GM21390 (cell line): ENCODE measurements around the gene SLC25A17.
A peak's percentile ranks its signal among the peaks of the same experiment; 100 is the strongest.
"Not testable (repeated sequence)": the region's sequence is repeated elsewhere in the genome, so short reads cannot be mapped to it uniquely, and the experiment has no call there.

ENCODE experiments used
- ATAC-seq: cut with Tn5 transposase; IDR thresholded peaks from one replicate; pipeline ENCODE4 v1.9.1; 2021; ENCODE audit not compliant: unreplicated experiment

The SLC25A17 gene

GRCh38 chr22:40818747-40819598 is at the start of gene SLC25A17:
Gene SLC25A17, minus strand, starts transcription at chr22:40819346. Its CDS starts 98 bp downstream, at chr22:40819248.
- peak; percentile 79 for ATAC-seq

- ATAC-seq, result not testable (repeated sequence)
These were observed 49.2 kb upstream of the SLC25A17 start for GRCh38 chr22:40868379-40868778.

- no peak for ATAC-seq
These were observed 48.0 kb upstream of the SLC25A17 start for GRCh38 chr22:40867109-40867508.

GRCh38 chr22:40862537-40862936 is 43.4 kb upstream of the SLC25A17 start:
- no peak for ATAC-seq

- no peak for ATAC-seq
These were observed 42.9 kb upstream of the SLC25A17 start, which contains the start of gene DNAJB7 for GRCh38 chr22:40862013-40862412. Gene DNAJB7, minus strand, starts transcription at chr22:40862113. Its CDS starts 119 bp downstream, at chr22:40861994.

GRCh38 chr22:40857309-40857855 is 38.2 kb upstream of the SLC25A17 start:
- ATAC-seq, result no peak

GRCh38 chr22:40856513-40857308 is 37.6 kb upstream of the SLC25A17 start, which contains the start of the genes ST13 and XPNPEP3:
Gene ST13, minus strand, starts transcription at chr22:40856639. Its CDS starts 99 bp downstream, at chr22:40856540.
Gene XPNPEP3, plus strand, starts transcription at chr22:40857148. Its CDS starts 34 bp downstream, at chr22:40857182.
- peak; percentile 83 for ATAC-seq

- ATAC-seq, result peak; percentile 32
These were observed 36.9 kb upstream of the SLC25A17 start for GRCh38 chr22:40855979-40856512.

- ATAC-seq, result no peak
These were observed 36.2 kb upstream of the SLC25A17 start for GRCh38 chr22:40855071-40855978.

GRCh38 chr22:40853961-40854360 is 34.8 kb upstream of the SLC25A17 start:
- no peak for ATAC-seq

- ATAC-seq, result no peak
These were observed 34.2 kb upstream of the SLC25A17 start for GRCh38 chr22:40853333-40853732.

GRCh38 chr22:40845816-40846215 is 26.7 kb upstream of the SLC25A17 start:
- ATAC-seq, result not testable (repeated sequence)

GRCh38 chr22:40844951-40845350 is 25.8 kb upstream of the SLC25A17 start:
- no peak for ATAC-seq

GRCh38 chr22:40838486-40838885 is 19.3 kb upstream of the SLC25A17 start:
- no peak for ATAC-seq

GRCh38 chr22:40834619-40835018 is 15.5 kb upstream of the SLC25A17 start:
- ATAC-seq, result no peak

GRCh38 chr22:40829131-40829530 is 10.0 kb upstream of the SLC25A17 start:
- no peak for ATAC-seq

- no peak for ATAC-seq
These were observed 8.0 kb upstream of the SLC25A17 start for GRCh38 chr22:40826984-40827741.

GRCh38 chr22:40826292-40826691 is 7.1 kb upstream of the SLC25A17 start:
- ATAC-seq, result not testable (repeated sequence)

GRCh38 chr22:40823426-40823825 is 4.3 kb upstream of the SLC25A17 start:
- no peak for ATAC-seq
